GF-D8 (cell line): ENCODE measurements around the gene FILIP1L.

Experiments
- DNase-seq: peaks from one replicate; lab custom pipeline; 2025; lab: John Stamatoyannopoulos, UW

FILIP1L gene

DNA sequence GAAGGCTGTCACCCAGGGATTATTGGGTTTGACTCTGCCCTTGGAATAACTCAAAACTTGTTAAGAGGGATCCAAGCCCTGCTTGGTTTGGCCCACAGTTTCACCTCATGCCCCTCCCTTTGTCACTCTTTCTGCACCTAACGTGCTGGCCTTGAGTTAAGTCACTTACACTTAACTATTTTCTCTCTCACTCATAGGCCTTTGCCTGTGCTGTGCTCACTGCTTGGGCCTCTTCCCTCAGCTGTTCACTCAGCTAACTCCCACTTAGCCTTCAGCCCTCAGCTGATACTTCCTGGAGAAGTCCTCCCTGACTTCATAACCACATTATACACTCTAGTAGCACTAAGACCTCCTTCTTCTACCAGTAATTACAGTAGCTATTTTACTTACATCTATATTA, 163.4 kb downstream of the FILIP1L start:
- no peak for DNase-seq

DNA sequence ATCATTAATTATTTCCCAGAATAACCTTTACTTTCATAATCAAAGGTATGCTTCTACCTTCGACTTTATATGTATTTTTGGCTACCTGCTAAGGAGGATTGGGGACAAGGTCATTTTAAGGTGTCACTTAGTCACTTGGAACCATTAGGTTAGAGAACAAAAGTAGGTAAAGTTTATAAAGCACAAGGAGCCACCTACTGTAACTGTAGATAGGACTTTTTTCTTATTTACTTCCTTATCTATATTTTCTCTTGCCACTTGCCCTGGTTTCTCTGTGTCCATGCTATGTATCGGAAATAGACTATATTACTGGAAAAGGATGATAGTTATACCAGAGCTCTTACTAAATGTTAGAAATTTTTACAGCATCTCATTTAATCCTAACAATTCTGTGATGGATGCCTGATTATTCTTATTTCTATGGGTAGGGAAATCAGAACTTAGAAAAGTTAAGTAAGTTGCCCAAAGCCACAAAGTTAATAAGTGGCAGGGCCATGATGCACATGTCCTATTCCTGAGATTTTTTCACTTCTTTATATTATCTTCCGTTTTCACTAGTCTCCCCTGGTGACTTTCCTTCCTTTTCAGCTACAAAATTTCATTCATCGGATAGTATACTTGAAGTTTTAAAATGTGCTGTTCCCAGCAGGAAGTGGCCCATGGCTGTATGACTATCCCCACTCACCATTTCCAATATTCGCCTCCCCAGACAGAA, 164.2 kb downstream of the FILIP1L start:
- no peak for DNase-seq

DNA sequence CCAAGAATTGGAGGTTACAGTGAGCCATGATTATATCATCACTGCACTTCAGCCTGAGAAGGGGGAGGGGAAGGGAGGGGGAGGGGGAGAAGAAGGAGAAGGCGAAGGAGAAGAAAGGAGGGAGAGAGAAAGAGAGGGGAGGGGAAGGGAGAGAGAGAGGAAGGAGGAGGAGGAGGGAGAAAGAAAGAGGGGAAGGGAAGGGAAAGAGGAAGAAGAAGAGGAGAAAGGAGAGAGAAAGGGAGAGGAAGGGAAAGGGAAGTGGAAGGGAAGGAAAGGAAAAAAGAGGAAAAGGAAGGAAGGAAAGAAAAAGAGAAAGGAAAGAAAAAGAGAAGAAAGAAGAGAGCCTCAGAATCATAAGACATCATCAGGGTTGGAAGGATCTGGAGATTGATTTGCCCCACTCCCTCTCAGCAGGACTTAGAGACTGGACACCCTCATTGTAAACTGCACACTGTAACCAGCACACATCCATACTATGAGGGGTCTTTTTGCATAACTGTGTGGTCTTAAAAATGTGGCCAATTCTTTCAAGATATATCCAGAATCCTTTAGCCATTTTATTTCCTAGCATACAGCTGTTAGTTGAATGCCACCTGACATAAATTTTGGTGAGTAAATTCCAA, 165.7 kb downstream of the FILIP1L start:
- DNase-seq, result no peak

GRCh38 chr3:99947356-99947755, 166.9 kb downstream of the FILIP1L start:
- no peak for DNase-seq

- DNase-seq, result no peak
Observed at GRCh38 chr3:99945328-99945995, 168.8 kb downstream of the FILIP1L start.

- DNase-seq, result no peak
Observed at GRCh38 chr3:99943931-99944761, 170.2 kb downstream of the FILIP1L start.

GRCh38 chr3:99941211-99941610, 173.1 kb downstream of the FILIP1L start:
- no peak for DNase-seq

GRCh38 chr3:99940350-99940749, 174.0 kb downstream of the FILIP1L start:
- no peak for DNase-seq

DNA sequence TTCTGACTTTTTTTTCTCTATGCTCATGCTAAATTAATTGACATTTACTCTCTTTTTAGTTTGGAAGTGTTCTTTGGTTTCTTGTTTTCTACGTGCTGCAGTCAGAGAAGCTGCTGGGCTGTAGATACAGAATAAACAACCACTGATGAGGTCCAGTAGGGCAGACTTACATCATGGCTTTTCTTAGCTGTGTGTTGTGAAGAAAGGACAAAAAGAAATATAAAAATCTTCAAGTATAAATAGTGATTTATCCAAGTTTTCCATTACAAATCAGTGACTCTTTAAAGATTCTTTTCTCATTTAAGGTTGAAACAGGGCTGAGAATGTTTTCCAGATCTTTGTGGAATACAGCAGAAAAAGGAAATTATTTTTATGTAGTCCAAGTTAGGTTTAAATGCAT, 174.4 kb downstream of the FILIP1L start:
- no peak for DNase-seq

- no peak for DNase-seq
Observed at GRCh38 chr3:99938270-99938911, 175.9 kb downstream of the FILIP1L start.

- DNase-seq, result no peak
Observed at GRCh38 chr3:99934975-99935797, 179.1 kb downstream of the FILIP1L start.

DNA sequence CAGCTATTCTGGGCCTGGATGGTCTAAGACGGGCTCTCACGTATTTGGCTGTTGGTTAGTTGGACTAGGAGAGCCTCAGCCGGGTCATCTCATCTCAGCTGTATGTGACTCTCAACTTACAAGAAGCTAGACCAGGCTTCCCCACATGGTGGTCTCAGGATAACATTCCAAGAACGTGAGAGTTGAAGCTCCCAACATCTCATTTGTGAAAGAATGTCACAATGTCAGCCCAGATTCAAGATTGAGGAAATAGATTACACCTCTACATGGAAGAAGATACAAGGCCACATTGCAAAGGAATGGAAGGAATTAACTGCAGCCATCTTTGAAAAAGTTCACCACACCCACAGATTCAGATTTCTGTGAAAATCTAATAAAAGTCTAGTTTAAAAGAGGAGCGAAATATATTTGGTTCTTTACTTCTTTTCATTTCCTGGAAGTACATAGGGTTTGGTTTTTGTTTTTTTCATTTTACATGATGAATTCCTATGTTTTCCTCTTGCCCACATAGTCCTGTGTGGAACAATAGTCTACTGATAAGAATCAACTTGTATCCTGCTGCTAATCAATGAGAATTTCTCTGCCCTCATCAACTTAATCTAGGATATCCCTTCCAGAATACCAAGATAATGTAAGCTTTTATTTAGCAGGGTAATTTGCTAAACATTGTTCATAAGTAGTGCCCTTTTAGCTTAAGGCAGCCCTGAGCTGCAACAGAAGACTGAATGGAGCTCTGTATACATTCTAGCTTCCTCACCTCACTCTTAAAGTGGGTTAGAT, 180.1 kb downstream of the FILIP1L start:
- no peak for DNase-seq

- no peak for DNase-seq
Observed at GRCh38 chr3:99931059-99931458, 183.2 kb downstream of the FILIP1L start.

DNA sequence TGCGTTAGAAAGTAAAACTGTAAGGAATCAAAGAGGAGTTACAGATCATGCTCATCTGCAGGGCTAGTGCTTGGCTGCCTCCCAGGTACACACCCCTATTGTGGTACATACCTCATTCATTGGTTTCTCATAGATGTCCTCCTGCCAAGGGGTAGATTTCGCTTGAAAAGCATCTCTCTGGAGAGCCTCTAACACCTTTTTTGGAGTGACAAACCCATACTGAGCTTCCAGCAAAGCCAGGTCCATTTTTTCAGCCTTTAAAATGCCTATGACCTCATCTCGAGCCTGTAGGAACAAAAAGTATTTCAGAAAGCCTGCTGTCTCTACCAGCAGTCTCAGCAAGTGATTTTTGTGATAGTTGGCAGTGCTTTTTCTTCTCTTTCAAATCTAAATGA, 184.6 kb downstream of the FILIP1L start:
- no peak for DNase-seq

GRCh38 chr3:99928771-99929744, 185.2 kb downstream of the FILIP1L start:
- no peak for DNase-seq

DNA sequence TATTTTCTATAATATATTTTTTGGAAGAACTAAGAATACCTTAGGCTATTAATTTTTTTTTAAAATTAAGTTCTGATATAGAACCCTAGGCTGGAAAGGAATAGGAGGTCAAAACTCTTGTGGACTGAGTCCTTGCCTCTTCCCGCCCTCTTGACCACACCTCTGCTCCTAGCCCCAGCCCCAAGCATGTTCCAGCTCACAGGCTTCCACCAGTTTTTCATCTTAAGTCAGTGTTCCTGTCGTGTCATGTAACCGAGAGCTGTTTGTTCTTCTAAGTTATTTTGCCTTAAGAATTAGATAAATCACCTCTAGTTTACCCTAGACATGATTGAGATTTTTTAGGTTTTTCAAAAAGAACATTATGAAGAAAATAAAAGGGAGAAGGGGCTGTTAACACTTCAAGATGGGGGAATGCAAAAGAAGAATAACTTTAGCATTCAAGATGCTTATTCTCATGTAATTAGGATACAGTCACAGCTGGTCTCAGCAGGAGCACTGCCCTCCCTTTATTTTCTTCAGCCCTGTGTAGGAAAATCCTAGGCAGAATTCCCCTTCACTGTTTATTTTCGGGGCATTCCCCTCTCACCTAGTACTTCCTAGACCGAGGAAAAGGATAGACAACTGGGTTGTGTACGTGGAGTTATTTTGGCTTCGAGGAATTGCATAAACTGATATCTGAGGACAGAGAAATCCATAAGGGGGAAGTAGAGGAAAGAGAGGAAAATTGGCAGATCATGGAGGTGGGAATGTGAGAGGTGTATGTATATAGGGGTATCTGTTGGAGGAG, 186.4 kb downstream of the FILIP1L start:
- DNase-seq, result no peak

DNA sequence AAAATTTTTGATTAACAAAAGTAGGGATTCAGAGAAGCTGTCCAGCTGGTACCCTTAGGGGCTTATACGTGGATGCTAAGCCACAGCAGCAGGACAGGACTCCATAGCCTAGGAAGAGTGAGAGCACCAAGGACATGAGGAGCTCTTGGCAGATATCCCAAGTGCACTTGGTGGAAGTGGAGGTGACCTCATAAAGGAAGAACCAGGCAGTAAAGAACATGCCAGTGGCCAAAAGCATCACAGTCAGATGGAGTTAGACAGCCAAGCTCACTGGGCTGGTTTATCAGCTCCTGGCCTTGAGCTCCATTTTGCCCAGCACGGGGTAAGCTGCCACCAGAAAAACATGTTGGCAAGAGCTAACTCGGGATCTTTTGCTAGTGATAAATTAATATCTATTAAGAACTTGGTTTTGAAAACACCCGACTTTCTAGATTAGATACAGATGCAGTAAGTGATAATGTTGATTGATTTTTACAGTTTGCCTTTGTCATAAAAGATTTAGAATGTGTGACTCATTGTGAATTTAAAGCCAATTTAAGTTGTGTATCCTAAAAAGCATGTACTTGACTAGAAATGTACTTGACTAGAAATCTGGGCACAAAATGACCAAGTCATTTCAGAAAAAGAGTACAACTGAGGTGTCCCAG, 188.6 kb downstream of the FILIP1L start:
- DNase-seq, result no peak

GRCh38 chr3:99923873-99924272, 190.4 kb downstream of the FILIP1L start:
- DNase-seq, result no peak
